NCI-H526 treated with DMSO at 0.1 percent for 48 hours (cell line): ENCODE results near the gene PRKRIP1.
"Not testable (repeated sequence)": the region's sequence is repeated elsewhere in the genome, so short reads cannot be mapped to it uniquely, and the experiment has no call there.

Experiments used
- DNase-seq: peaks from one replicate; lab custom pipeline; 2025; lab: John Stamatoyannopoulos, UW

PRKRIP1 gene

GRCh38 chr7:102404005-102404861 is 8.1 kb downstream of the PRKRIP1 start:
- DNase-seq: peak; percentile 61

DNA sequence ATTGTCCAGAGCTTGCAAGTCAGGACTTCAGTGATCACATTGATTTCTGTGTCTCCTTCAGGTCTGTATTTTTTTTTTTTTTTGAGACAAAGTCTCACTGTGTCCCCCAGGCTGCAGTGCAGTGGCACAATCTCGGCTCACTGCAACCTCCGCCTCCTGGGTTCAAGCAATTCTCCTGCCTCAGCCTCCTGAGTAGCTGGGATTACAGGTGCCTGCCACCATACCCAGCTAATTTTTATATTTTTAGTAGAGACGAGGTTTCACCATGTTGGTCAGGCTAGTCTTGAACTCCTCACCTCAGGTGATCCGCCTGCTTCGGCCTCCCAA is 8.7 kb downstream of the PRKRIP1 start:
- DNase-seq: not testable (repeated sequence)

DNA sequence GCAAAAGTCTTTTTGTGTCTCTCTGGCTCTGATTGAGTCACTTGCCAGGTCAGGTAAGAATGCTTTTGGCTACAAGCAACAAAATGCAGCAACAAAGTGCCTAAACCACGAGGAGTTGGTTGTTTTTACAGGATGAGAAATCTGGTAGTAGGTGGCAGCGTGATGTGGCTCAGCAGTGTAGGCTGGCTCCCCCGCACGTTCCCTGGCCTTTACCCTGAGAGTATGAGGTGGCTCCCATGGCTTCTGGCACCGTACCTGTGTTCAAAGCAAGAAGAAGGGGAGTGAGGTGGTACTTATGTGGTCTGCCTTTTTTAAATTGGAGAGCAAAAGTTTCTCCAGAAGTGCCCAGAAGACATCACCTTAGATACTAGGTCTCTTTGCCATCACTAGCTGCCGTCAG is 11.7 kb downstream of the PRKRIP1 start:
- no peak for DNase-seq

- DNase-seq: not testable (repeated sequence)
These were observed 12.4 kb downstream of the PRKRIP1 start for GRCh38 chr7:102408530-102408929.

DNA sequence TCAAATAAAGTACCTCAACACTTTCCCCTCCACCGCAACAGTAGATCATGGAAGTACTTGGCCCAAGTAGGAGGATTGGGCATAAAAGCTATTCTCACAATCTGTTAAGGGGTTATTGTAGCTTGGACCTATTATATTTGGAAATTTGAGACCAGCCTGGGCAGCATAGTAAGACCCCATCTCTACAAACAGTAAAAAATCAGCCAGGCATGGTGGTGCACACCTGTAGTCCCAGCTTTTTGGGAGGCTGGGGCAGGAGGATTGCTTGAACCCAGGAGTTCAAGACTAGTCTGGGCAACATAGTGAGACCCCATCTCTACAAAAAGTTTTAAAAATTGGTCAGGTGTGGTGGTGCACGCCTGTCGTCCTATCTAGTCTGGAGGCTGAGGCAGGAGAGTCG is 13.2 kb downstream of the PRKRIP1 start:
- DNase-seq: no peak

GRCh38 chr7:102410123-102410522 is 14.0 kb downstream of the PRKRIP1 start:
- DNase-seq: no peak

GRCh38 chr7:102410918-102411317 is 14.8 kb downstream of the PRKRIP1 start:
- DNase-seq: no peak

DNA sequence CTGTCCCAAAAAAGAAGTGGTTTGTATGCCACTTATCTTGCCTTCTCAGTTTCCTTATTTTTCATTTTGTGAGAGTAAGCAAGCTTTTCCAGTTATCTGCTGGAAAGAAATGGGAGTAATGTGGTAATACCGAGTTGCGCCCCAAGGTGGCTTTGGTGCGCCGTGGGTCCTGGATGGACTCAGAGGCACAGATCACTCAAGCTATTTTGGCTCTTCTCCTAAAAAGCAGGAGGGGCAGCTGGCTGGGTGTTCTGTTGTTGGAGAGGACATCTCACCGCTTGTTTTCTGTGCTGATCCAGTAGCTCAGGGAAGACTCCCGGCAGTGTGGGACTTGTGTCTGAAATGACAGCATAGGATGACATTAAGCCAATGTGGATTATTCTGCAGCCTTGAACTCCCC is 16.4 kb downstream of the PRKRIP1 start:
- no peak for DNase-seq

DNA sequence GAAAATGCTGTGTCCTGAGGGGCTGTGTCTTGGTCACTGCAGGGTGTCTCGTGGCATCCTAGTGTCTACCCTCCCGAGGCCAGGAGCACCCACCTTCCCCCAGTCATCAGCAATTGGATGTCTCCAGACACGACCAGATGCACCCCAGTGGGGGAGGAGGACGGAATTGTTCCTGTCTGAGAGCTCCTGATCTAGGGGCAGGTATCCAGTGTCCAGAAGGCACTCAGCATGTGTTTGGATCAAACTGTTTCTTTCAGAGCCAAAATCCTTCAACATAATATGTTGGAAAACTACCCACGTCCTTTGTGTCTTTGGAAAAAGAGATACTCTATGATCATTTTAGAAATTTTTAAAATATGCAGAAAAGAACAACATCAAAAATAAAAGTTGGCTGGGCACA is 16.9 kb downstream of the PRKRIP1 start:
- DNase-seq: no peak

DNA sequence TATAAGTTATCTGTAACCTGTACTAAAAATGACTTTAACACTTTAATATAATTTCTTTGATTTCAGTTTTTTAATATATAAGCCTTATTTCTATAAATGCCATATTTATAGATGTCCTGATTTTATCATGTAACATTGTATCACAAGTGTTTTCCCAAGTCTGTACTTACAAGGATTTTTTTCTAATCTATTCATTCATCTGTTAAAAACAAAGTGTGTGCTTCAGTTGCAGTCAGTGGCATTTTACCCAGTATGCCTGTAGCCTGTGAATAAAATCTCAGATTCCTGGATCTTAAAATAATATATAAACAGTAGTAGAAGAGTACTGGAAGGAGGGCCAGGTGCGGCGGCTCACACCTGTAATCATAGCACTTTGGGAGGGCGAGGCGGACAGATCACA is 17.4 kb downstream of the PRKRIP1 start:
- no peak for DNase-seq

DNA sequence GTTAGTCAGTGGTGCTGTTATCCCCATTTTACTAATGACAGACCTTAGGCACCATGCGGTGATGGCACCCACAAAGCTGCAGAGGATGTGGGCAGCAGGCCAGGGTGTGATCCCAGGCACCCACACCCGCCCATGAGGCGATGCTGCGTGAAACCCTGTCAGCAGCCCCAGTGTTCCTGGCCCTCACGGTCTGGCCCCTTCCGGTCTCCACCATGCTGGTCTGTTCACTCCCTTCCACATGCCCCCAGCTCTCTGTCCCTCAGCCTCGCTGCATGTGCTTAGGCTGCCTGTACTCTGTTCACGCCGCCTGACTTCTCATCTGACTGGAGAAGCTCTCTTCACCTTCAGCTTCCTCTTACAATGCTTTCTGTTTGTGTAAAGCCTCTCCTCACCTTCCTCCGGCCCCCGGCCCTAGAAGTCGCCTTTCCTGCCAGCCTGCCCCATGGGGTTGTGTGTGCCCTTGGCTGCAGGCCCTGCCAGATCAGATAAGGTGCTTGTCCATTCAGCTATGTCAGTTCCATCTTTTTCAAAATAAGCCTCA is 19.6 kb downstream of the PRKRIP1 start:
- no peak for DNase-seq

DNA sequence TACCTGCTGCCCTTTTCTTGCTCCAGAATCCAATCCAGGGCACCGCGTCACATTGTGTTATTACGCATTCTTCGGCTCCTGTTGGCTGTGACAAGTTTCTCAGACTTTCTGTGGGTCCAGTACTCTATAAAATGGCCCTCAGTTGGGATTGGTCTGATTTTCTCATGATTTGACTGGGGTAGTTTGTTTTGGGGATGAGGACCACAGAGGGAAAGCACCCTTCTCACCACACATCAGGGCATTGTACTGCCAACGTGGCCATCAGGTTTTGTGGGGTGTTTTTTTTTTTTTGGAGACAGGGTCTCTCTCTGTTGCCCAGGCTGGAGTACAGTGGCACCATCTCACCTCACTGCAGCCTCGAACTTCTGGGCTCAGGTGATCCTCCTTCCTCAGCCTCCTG is 20.2 kb downstream of the PRKRIP1 start:
- DNase-seq: no peak

GRCh38 chr7:102417105-102417504 is 20.9 kb downstream of the PRKRIP1 start:
- DNase-seq: no peak

DNA sequence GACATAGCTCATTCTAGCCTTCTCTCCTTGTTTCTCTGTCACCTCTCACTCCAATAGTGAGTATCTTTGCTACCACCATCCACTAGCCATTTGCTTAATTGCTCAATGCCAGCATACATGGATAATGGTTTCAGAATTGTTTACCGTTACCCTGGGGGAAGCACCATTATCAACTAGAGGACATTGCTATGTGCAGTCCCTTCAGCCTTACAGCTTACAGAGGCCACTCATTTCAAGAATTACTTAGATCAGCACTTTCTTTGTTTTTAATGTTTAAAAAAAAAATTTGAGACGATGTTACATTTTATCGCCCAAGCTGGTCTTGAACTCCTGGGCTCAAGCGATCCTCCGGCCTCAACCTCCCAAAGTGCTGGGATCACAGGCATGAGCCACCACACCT is 22.4 kb downstream of the PRKRIP1 start:
- no peak for DNase-seq

DNA sequence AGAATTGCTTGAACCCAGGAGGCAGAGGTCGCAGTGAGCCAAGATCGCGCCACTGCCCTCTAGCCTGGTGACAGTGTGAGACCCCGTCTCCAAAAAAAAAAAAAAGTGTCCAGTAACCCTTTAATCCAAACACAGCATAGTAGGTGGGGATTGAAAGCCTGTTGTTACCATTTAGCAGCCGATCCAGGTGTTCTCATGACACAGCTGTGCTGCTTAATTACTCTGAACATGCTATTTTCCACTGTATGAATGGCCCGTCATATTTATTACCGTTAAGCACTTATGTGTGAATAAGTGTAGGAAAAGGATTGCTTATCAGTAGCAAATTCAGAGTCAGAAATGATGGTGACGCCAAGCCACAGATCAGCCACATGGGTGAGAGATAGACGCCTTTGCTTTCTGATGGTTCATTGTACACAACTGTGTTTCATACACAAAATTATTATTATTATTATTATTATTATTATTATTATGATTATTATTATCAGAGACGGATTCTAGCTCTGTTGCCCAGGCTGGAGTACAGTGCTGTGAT is 25.6 kb downstream of the PRKRIP1 start:
- no peak for DNase-seq

DNA sequence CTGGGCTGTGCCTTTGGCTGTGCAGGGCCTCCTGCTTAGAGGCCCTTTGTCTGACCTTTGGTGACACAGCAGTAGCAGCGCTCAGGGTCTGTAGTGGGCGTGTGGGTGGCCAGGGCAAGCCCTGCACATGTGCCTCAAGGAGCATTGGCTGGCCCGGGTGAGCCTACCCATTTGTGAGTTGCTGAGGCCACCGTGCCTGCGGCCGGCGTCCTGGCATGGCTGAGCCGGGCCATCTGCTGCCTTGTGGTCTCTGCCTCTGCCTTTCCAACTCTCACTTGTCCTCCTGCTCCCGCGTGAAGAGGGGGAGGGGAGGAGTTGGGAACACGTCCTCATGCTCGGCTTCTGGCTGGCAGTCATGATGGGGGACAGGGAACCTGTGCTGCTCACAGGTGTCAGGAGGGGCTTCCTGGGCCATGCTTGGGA is 28.0 kb downstream of the PRKRIP1 start:
- no peak for DNase-seq

DNA sequence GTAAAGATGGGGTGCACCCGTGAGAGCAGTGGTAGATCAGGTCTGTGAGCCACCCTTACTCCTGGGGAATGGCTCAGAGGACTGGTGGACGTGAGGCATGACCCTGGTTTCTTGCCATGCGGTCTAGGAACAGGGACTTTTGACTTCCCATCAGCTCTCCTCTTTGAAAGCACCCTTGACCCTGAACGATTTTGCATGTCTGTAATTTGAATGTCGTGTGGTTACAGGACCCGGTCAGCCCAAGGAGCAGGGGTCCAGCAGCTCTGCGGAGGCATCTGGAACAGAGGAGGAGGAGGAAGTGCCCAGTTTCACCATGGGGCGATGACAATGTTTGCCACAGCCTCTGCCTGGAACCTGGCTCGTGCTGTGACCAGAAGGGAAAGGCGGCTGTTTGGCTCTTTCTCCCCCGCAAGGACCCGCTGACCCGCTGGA is 28.6 kb downstream of the PRKRIP1 start:
- no peak for DNase-seq

DNA sequence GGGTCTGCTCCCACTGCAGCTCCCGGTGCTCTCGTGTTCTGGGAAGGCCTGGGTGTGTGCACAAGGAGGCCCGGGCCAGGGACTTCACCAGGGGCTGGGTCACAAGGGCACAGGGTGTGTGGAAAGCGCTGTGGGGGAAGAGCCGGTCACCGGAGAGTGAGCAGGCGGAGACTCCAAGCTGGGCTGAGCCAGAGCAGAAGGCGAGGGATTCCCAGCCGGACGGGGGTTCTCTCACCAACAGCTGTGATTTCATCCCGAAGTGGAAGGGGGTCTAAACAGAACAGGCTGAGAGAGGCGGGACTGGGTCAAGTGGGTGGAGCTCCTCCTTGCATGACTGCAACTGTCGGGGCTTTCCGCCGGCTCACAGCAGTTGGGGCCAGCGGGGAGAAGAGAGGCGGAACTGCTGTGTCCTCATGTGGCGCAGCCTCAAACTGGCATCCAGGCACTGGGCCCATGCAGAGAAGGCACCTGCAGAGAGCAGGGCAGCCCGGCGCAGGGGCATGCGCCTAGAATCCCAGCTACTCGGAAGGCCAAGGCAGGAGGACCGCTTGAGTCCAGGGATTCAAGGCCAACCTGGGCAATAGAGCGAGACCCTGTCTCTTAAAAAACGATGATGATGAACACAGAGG is 29.6 kb downstream of the PRKRIP1 start:
- DNase-seq: no peak

GRCh38 chr7:102426268-102427018 is 30.3 kb downstream of the PRKRIP1 start:
- DNase-seq: no peak

DNA sequence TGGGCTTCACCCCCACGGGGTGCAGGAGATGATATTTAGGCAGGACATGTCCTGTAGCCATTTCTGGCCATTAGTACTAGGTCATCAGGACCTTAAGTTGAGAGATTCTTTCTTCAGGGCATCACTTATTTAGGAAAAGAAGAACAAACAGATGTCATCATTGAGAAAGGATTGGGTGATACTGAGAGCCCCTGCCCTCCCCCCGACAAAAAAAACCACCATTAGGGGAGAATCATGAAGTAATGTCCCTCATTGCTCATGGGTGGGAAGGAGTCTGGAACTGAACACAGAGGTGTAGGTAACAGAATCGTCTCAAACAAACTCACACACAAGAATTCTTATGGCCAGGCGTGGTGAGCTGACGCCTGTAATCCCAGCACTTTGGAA is 30.8 kb downstream of the PRKRIP1 start:
- no peak for DNase-seq

DNA sequence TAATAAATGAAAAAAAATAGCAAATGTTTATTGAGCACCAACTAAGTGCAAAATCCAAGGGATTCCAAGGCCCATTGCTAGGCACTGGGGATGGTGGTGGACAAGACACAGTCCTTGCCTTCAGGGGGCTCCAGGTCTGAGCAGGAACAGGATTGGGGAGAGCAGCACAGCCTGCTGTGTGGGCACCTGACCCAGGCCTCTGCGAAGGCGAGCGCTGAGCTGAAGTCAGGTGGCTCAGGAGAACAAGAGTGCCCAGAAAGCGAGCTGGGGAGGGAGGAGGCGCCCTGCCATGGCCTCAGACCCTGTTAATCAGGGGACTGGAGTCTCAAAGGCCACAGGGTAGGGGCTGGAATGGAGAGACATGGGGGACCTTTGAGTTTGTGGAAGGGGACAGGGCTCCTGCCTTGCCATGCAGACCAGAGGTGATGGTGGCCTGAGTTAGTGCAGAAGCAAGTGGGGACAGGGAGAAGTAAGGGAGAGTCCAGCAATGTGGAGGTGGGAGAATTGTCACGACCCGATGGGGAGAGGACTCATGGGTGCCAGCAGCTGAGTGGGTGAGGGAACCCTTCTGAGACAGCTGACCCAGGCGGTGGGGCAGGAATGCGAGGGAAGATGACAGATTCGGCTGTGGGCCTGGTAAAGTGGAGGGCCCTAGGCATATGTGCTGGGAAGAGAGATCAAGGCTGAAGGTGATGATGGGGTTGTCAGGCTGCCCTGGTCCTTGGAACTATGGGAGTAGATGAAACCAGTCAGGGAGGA is 33.2 kb downstream of the PRKRIP1 start:
- no peak for DNase-seq
